Germinal center (tissue), 1 donor: ENCODE data around the gene DTNBP1.

Source experiments
- DNase-seq: peaks from one replicate; pipeline ENCODE4 v3.0.0; 2012; ENCODE audit warnings: mixed read lengths, low spot score

The DTNBP1 gene

DNA sequence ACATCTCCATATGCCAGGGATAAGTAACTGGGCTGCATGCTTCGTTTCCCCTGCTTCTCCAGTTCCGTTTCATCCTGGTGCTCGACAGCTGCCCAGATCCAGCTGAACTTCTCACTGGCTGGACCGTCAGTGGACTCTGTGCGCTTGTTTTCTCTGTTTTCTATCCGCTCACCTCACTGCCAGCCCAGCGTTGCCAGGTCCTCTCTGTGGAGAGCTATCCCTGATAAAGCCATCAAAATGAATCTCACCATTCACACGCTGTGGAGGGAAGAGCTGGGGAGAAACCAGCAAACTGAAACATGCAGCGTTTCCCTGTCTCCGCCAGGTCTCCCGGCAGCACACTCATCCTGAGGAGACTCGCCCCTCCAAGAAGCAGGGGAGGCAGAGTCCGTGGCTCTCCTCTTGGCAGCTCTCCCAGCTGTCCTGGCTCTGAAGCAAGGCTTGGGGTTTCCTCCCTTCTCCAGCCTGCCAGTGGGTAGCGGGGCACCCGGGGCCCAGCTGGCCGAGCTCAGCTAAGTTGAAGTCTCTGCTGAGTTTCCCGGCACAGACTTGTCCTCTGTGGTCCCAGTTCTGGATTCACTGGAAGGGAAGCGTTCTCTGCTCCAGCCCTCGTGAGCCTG, 160.9 kb downstream of the DTNBP1 start:
- DNase-seq, result no peak

- no peak for DNase-seq
Observed at GRCh38 chr6:15500901-15501825, 161.7 kb downstream of the DTNBP1 start.

DNA sequence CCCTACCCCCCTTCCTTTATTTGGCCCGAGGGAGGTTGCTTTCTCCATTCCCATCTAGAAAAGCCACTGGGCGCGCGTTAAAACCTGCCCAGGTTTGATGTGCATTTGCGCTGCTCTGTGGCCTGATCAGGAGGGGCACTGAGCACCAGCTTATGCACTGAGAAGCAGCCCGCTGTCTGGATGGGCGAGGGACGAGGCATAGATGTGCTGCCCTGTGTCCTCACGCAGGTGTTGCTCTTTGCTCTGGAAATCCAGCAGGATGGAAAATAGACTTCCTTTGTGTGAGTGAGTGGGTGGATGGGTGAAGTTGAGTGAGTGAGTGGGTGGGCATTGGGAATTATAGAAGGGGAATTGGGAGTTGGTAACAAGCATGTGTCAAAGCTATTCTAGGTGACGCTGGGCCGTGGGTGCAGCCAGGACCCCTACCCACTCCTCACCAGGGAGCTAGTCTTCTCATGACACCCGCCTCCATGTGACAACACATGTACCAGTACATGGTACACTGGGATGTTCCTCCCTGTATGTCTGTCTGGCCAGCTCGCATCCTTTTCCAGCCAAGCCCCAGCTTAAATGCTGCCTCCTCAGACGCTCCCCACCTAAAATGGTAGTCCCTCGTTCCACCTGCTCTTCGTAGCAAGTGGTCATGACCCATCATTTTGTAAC, 162.6 kb downstream of the DTNBP1 start:
- DNase-seq, result no peak

- DNase-seq, result no peak
Observed at GRCh38 chr6:15499591-15499990, 163.2 kb downstream of the DTNBP1 start.

GRCh38 chr6:15499125-15499524, 163.7 kb downstream of the DTNBP1 start:
- DNase-seq, result no peak

- DNase-seq, result no peak
Observed at GRCh38 chr6:15498640-15499039, 164.2 kb downstream of the DTNBP1 start.

DNA sequence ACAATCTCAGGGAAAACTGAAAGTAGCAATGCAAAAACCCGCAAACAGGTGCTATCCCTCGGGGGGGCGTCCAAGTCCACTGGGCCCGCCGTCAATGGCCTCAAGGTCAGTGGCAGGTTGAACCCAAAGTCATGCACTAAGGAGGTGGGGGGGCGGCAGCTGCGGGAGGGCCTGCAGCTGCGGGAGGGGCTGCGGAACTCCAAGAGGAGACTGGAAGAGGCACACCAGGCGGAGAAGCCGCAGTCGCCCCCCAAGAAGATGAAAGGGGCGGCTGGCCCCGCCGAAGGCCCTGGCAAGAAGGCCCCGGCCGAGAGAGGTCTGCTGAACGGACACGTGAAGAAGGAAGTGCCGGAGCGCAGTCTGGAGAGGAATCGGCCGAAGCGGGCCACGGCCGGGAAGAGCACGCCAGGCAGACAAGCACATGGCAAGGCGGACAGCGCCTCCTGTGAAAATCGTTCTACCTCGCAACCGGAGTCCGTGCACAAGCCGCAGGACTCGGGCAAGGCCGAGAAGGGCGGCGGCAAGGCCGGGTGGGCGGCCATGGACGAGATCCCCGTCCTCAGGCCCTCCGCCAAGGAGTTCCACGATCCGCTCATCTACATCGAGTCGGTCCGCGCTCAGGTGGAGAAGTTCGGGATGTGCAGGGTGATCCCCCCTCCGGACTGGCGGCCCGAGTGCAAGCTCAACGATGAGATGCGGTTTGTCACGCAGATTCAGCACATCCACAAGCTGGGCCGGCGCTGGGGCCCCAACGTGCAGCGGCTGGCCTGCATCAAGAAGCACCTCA, 166.3 kb downstream of the DTNBP1 start:
- no peak for DNase-seq

DNA sequence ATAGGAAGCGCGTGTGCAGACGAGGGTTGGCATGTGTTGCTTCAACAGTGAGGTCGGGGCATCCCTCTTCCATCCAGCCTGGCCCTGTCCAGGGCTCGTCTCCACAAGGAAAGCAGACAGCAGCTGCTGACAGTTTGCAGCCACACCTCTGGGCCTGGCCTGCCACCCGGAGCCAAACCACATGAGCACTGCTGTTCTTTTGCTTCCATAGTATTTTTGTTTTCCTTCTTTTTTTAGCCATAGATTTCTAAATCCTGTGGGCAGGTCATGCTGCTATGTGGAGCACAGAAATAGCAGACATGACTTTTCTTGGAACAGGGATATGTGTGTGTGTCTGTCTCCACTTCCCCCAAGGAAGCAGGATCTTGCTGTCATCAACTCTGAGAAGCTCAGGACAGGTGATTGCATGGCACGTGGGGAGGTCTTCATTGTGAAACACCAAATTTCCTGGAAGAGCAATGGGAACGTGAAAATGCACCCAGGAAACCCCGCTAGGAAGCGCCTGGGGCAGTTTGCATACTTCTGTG, 167.4 kb downstream of the DTNBP1 start:
- DNase-seq, result no peak

DNA sequence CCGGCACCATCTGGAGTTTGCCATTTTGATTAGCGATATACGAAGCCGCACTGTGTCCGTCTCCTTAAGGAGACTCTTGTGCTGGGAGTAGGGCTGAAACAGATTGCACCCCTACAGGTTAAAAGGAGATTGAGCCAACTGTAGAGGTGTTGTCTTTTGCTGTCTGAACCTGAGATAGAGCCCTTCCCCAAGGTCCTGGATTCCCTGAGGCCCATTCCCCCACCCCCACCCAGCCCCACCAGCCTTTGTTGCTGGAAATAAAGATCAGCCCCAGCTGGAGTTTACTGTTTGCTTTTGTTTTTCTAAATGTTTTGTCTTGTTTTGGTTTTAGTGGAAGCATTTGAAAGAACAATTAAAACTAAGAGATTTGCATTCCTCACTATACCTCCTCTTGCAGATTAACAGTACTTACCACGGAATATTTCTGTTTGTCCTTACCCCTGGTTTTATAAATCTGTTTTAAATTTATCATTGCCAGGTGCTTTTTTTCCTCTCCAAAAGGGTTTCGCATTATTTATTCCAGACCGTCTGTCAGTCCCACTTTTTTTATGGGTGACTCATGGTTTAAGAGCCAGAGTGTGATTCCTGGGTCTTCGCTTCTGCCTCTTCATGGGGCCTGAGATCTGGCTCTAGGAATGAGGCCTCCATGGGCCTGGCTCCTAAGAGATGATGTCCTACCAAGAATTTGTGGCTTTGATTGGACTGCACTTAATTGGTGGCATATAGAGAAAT, 169.2 kb downstream of the DTNBP1 start:
- DNase-seq, result no peak

DNA sequence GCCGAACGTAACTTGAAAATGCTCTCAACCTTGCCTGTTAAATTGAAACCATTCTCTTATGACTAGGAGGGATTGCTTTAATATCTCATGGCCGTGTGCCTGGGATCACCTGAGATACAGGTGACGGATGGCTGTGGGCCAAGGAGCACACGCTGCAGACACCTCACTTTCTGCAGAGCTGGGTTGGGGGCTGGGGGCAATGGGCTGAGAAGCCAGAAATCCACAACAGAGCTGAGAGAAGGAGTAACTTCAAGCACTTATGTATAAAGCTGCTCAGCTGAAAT, 170.9 kb downstream of the DTNBP1 start:
- no peak for DNase-seq

- DNase-seq, result peak; percentile 66
Observed at GRCh38 chr6:15491255-15491985, 171.4 kb downstream of the DTNBP1 start.

DNA sequence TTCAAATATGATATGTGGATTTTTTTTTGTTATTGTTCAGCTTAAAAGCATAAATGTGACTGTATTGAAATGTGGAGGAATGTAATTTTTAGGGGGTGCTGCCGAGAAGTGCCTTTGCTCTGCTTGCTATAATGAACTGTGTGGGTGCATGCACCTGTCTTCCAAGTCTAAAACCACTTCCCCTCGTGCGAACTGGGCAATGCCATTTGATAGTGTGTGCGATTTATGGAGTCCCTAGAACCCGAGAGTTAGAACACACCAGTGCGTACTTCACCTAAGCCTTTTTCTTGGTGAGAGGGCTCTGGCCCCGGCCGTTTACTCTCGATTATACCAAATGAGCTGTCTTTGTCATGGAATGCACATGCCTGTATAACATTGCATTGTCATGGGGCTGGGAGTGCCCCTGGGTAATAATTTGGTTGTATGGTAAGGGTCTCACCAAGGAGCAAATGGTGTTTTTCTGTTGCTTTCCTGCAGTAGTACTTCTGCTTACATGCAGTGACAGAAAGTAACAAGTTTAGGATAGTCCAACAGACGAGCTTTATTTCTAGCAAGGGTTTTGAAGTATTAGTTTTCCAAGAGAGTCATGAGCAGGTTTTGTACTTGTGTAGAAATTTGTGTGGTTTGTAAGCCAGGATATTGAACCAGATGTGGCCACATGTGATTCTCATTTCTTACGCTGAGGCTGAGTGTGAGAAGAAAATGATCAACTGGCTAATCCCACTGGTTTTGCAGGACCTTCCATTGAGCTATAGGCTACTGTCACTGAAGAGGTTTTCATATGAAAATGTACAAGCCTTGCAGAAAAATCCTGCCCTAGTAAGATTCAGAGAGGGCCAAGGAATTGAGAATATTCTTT, 172.4 kb downstream of the DTNBP1 start:
- no peak for DNase-seq

- no peak for DNase-seq
Observed at GRCh38 chr6:15489261-15489962, 173.4 kb downstream of the DTNBP1 start.

- no peak for DNase-seq
Observed at GRCh38 chr6:15487262-15487661, 175.6 kb downstream of the DTNBP1 start.

- DNase-seq, result no peak
Observed at GRCh38 chr6:15485936-15486335, 176.9 kb downstream of the DTNBP1 start.

DNA sequence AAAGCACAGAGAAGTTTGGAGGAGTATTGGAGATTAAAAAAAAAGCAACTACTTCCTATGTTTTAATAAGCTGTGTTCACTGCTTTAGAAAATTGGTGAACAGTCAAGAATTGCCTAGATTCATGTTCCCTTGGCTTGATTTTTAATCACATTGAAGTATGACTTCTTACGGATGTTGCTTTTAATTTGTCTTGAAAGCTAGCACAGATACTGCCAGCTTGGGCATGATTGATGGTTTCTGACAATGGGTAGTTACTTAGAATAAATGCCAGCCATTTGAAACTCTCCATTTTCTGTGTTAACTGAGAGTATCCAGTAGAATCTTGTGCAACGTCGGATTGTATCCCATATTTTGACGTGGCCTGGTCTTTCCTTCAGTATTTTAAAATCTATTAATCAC, 178.0 kb downstream of the DTNBP1 start:
- no peak for DNase-seq

GRCh38 chr6:15484140-15484539, 178.7 kb downstream of the DTNBP1 start:
- no peak for DNase-seq

DNA sequence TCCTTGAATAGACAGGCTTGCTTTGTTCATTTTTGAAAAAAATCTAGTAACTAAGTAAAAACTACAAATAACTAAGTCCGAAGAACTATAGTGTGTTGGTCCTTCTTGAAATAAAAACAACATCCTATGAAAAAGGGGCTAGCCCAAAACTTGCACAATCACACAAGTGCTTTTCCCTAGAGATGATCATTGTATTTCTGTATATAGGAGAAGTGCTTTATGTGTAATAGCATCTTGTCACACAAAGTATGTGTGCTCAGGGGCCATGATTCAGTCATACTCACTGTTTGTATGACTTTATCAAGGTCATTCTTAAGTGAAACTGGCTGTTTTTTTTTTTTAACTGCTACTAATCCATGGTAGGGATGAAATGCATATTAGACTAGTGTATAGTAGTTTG, 179.8 kb downstream of the DTNBP1 start:
- DNase-seq, result no peak
